ENCODE results near the gene WDR45B. TPM values are rescaled to one million over a fixed set of nuclear protein-coding genes. Genes with fewer than 3 reads are reported as not detected.

Gene WDR45B
- polyA plus RNA-seq, 1 experiment, result 141 TPM

- Histone ChIP-seq H3K27me3 (ENCODE audit: control insufficient read depth, insufficient read depth, low read length) (no peaks in the 10 kb centered on the region), H3K4me3 (ENCODE audit: low read depth, low read length) (no peak overlapping the region), H3K36me3 (ENCODE audit: control insufficient read depth, insufficient read depth, low read length) (no peaks in the 10 kb centered on the region)
- ChIA-PET POLR2A (no interaction called here), CTCF (no interaction called here)
- TF ChIP-seq CTCF (IDR thresholded peaks at IDR 0.05; ENCODE audit: insufficient read depth, low read depth, low read length), result no peak
- no peak for DNase-seq (ENCODE audit: low read depth)
Observed at GRCh38 chr17:82683534-82683933, 35.3 kb upstream of the WDR45B start.

GRCh38 chr17:82681547-82681946, 33.3 kb upstream of the WDR45B start:
- no peak for TF ChIP-seq CTCF (IDR thresholded peaks at IDR 0.05; ENCODE audit: insufficient read depth, low read depth, low read length)
- DNase-seq (ENCODE audit: low read depth), result no peak
- Histone ChIP-seq H3K4me3 (ENCODE audit: low read depth, low read length) (no peak overlapping the region), H3K36me3 (ENCODE audit: control insufficient read depth, insufficient read depth, low read length) (no peaks in the 10 kb centered on the region), H3K27me3 (ENCODE audit: control insufficient read depth, insufficient read depth, low read length) (no peaks in the 10 kb centered on the region)
- POLR2A ChIA-PET, result no interaction called here
- CTCF ChIA-PET, result no interaction called here

DNA sequence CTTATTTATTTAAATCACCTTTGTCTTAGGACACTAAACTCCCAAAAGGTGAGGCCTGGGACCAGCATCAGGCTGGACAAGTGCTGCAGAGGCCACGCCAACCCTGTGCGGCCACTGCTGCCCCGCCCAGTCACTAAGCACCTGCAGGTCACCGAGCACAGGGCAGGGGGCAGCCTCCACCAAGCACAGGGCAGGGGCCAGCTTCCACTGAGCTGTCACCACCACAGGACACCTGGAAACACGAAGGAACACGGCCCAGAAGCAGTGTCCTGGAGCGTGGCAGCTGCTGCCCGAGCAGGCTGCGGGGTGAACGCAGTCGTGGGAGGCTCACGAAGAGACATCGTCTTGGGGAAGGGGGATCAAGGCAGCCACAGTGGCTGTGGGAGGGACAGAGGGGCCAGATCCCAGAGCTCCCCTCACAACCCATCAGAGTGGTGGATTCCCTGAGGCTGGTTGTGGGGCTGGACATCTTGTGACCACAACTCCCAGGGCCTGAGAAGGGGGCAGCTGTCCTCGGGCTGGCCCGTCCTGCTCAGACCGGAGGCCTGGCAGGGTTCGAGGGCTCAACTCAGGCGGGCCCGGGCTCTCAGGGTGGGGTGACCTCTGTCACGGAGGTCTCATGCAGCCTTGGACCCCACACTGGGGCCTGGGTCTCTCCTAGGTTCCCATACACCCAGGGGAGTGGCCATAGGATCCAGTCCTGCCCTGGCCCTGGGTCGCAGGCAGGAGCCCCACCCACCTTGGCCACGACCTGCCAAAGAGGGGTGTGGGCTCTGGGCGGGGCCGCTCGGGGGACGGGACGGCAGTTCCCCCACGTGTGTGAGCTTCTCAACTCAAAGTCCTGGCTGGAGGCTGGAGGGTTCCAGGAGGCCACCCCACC, 31.6 kb upstream of the WDR45B start:
- DNase-seq (ENCODE audit: low read depth), result no peak
- Histone ChIP-seq H3K27me3 (ENCODE audit: control insufficient read depth, insufficient read depth, low read length) (no peaks in the 10 kb centered on the region), H3K36me3 (ENCODE audit: control insufficient read depth, insufficient read depth, low read length) (no peaks in the 10 kb centered on the region), H3K4me3 (ENCODE audit: low read depth, low read length) (no peak overlapping the region)
- ChIA-PET CTCF (interaction anchor here (0.6 to 2.7 kb wide), 2 partner anchors 11 to 51 kb away, joined by 3 to 12 read pairs; no protein-coding TSS in a partner anchor), POLR2A (no interaction called here)
- TF ChIP-seq CTCF (IDR thresholded peaks at IDR 0.05; ENCODE audit: insufficient read depth, low read depth, low read length), result no peak

DNA sequence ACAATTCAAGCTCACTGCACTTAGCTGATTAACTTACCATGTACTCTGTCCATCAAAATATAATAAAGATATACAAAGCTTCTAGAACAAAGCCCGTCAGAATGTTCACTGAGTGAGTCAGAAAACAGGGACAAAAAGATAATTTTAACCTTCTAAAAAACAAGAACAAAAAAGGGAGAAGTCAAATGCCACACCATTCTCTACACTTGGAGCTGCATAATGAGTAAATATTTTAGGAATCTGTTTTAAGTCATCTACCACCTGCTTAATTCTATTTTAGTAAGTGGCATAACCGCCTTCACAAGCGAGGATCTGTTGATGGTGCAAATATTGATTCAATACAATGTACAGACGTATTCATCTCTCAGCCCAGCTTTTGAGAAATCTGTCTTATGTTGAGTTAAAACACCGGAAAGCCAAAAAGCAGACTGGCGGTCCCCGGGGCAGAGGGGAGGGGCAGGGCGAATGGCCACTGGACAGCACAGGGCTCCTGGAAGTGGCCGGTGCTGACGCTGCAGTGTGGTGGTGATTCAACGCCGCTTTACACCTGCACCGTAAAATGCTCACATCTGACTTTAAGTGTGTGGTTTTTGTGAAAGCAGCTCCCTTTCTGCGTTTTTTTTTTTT, 30.1 kb upstream of the WDR45B start:
- H3K4me3 ChIP-seq (ENCODE audit: low read depth, low read length), result no peak overlapping the region
- ChIA-PET CTCF (interaction anchor here (2.7 kb wide), 1 partner anchor 10 kb away, joined by 12 read pairs; no protein-coding TSS in a partner anchor), POLR2A (no interaction called here)

More for the DNA sequence above, 30.1 kb upstream of the WDR45B start:
- no peak for TF ChIP-seq CTCF (IDR thresholded peaks at IDR 0.05; ENCODE audit: insufficient read depth, low read depth, low read length)
- no peaks in the 10 kb centered on the region for H3K36me3 ChIP-seq (ENCODE audit: control insufficient read depth, insufficient read depth, low read length)
- no peaks in the 10 kb centered on the region for H3K27me3 ChIP-seq (ENCODE audit: control insufficient read depth, insufficient read depth, low read length)
- DNase-seq (ENCODE audit: low read depth), result no peak

Data from BJ (cell line).